Measurements from ENCODE around the gene PLEKHO2. TPM values are rescaled to one million over a fixed set of nuclear protein-coding genes. Genes with fewer than 3 reads are reported as not detected.
A peak's percentile ranks its signal among the peaks of the same experiment; 100 is the strongest.

PLEKHO2 gene
- polyA plus RNA-seq, 1 of the 3 experiments (the other 2 are of a cell fraction): 7.8 TPM

DNA sequence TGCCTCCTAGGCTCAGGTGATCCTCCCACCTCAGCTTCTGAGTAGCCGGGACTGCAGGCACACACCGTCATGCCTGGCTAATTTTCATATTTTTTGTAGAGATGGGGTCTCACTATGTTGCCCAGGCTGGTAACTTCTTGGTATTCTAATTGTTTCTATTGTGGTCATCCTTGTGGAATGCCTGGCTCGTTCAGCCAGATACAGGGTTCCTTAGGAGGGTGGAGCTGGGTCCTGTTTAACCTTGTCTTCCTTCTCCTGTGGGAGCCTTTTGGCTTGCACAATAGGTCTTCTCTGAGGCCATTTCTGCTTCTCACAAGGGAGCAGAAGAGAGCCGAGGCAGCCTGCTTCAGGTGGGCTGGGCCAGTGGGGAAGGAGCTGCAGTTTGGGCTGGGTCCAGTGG is 15.7 kb downstream of the PLEKHO2 start:
- Histone ChIP-seq H3K27me3 (ENCODE audit: insufficient read depth) (no peaks in the 10 kb centered on the region), H3K27ac (ENCODE audit: low read depth in 2 of 2, low read length in 1 of 2) (peak overlapping the region; percentile 74 to 88), H3K36me3 (replicated peaks in 1 of 2; ENCODE audit: control insufficient read depth in 1 of 2, insufficient read depth in 2 of 2, low read length in 1 of 2) (peaks cover 0 to 15% of the 10 kb centered on the region in 2 experiments), H3F3A (replicated peaks; ENCODE audit: insufficient read depth) (no peaks in the 10 kb centered on the region), H4K20me1 (ENCODE audit: insufficient read depth) (no peaks in the 10 kb centered on the region), H3K79me2 (ENCODE audit: insufficient read depth) (peaks cover 21% of the 10 kb centered on the region), H3K9me2 (no peaks in the 10 kb centered on the region), H3K9ac (peak overlapping the region; percentile 35), H3K4me1 (ENCODE audit: control insufficient read depth in 1 of 2, insufficient read depth in 2 of 2, low read depth in 1 of 2, low read length in 1 of 2) (peaks cover 27 to 43% of the 10 kb centered on the region in 2 experiments; a peak in 3 of 4 replicates), H3K4me2 (peak overlapping the region; percentile 54), H2AFZ (ENCODE audit: low read depth) (no peak overlapping the region; the same call in 1 of the 2 replicates), H3K4me3 (ENCODE audit: low read depth in 2 of 2, low read length in 1 of 2) (no peak overlapping the region), H3K9me3 (no peaks in the 10 kb centered on the region)
- DNase-seq: no peak
- CTCF ChIA-PET: interaction anchor here (1.2 to 1.8 kb wide), 2 partner anchors 17 to 31 kb away, joined by 3 to 4 read pairs; no protein-coding TSS in a partner anchor
- TF ChIP-seq, protein P1, sequence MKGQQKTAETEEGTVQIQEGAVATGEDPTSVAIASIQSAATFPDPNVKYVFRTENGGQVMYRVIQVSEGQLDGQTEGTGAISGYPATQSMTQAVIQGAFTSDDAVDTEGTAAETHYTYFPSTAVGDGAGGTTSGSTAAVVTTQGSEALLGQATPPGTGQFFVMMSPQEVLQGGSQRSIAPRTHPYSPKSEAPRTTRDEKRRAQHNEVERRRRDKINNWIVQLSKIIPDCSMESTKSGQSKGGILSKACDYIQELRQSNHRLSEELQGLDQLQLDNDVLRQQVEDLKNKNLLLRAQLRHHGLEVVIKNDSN (IDR thresholded peaks at IDR 0.05; ENCODE audit: borderline replicate concordance, low read depth): no peak
- no peak for TF ChIP-seq SMC3 (IDR thresholded peaks at IDR 0.05; ENCODE audit: low read depth, low read length)
- no peak for TF ChIP-seq RCOR1 (IDR thresholded peaks at IDR 0.05; ENCODE audit: low read length)
- no peak for TF ChIP-seq TEAD4 (IDR thresholded peaks at IDR 0.05; ENCODE audit: borderline replicate concordance, insufficient read depth)
- TF ChIP-seq TCF12 (IDR thresholded peaks at IDR 0.05): no peak
- no peak for TF ChIP-seq USF2 (IDR thresholded peaks at IDR 0.05; ENCODE audit: borderline replicate concordance, low read depth, low read length)
- TF ChIP-seq ZBTB33 (IDR thresholded peaks at IDR 0.05; ENCODE audit: borderline replicate concordance, low read depth): no peak
- TF ChIP-seq, protein P2, sequence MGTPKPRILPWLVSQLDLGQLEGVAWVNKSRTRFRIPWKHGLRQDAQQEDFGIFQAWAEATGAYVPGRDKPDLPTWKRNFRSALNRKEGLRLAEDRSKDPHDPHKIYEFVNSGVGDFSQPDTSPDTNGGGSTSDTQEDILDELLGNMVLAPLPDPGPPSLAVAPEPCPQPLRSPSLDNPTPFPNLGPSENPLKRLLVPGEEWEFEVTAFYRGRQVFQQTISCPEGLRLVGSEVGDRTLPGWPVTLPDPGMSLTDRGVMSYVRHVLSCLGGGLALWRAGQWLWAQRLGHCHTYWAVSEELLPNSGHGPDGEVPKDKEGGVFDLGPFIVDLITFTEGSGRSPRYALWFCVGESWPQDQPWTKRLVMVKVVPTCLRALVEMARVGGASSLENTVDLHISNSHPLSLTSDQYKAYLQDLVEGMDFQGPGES (IDR thresholded peaks at IDR 0.05; ENCODE audit: low read depth, low read length): no peak
- no peak for TF ChIP-seq JUND (IDR thresholded peaks at IDR 0.05)
- no peak for TF ChIP-seq MXI1 (IDR thresholded peaks at IDR 0.05; ENCODE audit: low read depth, low read length)
- POLR2A ChIA-PET: interaction anchor here (1.4 kb wide), 1 partner anchor 16 kb away, joined by 5 read pairs; no protein-coding TSS in a partner anchor
- 69% methylated on average over 3 of the region's 4 CpGs for WGBS (ENCODE audit: low lambda C conversion rate)

DNA sequence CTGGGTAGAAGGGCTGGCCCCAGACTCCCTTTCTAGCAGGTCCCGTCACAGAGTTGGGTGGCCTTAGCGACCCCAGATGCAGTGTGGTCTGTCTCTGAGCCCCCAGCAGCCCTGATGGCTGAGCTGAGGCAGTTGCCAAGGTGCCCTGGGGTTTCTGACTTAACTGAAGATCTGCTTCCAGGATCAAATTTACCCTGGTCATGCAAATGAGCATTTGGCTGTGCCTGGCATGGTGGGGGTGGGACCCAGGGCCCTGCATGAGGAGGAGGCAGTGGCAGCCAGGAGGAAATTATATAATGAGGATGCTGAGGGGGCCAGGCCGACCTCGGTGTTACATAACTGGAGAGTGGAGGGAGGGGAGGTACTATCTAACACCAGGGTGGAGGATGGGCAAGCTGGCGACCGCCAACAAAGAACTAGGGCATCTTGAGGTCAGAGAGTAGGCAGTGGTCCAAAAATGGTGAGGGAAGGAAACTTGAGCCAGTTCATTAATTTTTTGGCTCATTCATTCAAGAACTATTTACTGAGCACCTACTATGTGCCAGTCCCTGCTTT is 16.4 kb downstream of the PLEKHO2 start:
- TF ChIP-seq TEAD4 (IDR thresholded peaks at IDR 0.05; ENCODE audit: borderline replicate concordance, insufficient read depth): no peak
- TF ChIP-seq, protein P3, sequence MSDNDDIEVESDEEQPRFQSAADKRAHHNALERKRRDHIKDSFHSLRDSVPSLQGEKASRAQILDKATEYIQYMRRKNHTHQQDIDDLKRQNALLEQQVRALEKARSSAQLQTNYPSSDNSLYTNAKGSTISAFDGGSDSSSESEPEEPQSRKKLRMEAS (IDR thresholded peaks at IDR 0.05; ENCODE audit: low read depth): no peak
- TF ChIP-seq, protein P2 (IDR thresholded peaks at IDR 0.05; ENCODE audit: low read depth, low read length): no peak
- TF ChIP-seq NRF1 (IDR thresholded peaks at IDR 0.05; ENCODE audit: low read depth, low read length): no peak
- no peak for TF ChIP-seq MXI1 (IDR thresholded peaks at IDR 0.05; ENCODE audit: low read depth, low read length)
- no peak for TF ChIP-seq RAD21 (IDR thresholded peaks at IDR 0.05; ENCODE audit: low read length)
- 0 out of 2 replicates have a peak, but pooled peaks have one; percentile 15 for TF ChIP-seq RCOR1 (IDR thresholded peaks at IDR 0.05; ENCODE audit: low read length)
- TF ChIP-seq FOXJ3 (CRISPR knock-in tag; IDR thresholded peaks at IDR 0.05): no peak
- TF ChIP-seq GATA2 (CRISPR knock-in tag; IDR thresholded peaks at IDR 0.05): no peak
- Histone ChIP-seq H3F3A (replicated peaks; ENCODE audit: insufficient read depth) (no peaks in the 10 kb centered on the region), H2AFZ (ENCODE audit: low read depth) (no peak overlapping the region), H3K4me1 (ENCODE audit: control insufficient read depth in 1 of 2, insufficient read depth in 2 of 2, low read depth in 1 of 2, low read length in 1 of 2) (peaks cover 27 to 43% of the 10 kb centered on the region in 2 experiments; a peak in 3 of 4 replicates), H3K4me2 (peak overlapping the region; percentile 54), H3K79me2 (ENCODE audit: insufficient read depth) (peaks cover 16% of the 10 kb centered on the region; the same call in 1 of the 2 replicates), H3K27ac (ENCODE audit: low read depth in 2 of 2, low read length in 1 of 2) (peak overlapping the region; percentile 74 to 88; a peak in 3 of 4 replicates), H3K36me3 (replicated peaks in 1 of 2; ENCODE audit: control insufficient read depth in 1 of 2, insufficient read depth in 2 of 2, low read length in 1 of 2) (peaks cover 0 to 15% of the 10 kb centered on the region in 2 experiments), H4K20me1 (ENCODE audit: insufficient read depth) (no peaks in the 10 kb centered on the region), H3K27me3 (ENCODE audit: insufficient read depth) (no peaks in the 10 kb centered on the region), H3K9me2 (no peaks in the 10 kb centered on the region), H3K9ac (no peak overlapping the region; the same call in 1 of the 2 replicates), H3K4me3 (ENCODE audit: low read depth in 2 of 2, low read length in 1 of 2) (no peak overlapping the region), H3K9me3 (no peaks in the 10 kb centered on the region)
- DNase-seq: no peak
- ChIA-PET POLR2A (interaction anchor here (0.6 kb wide), 1 partner anchor 186 kb away, joined by 4 read pairs; no protein-coding TSS in a partner anchor), CTCF (interaction anchor here (0.8 to 1.2 kb wide), 2 partner anchors 17 to 49 kb away, joined by 3 to 4 read pairs; no protein-coding TSS in a partner anchor)
- 58% methylated on average over 4 of the region's 6 CpGs for WGBS (ENCODE audit: low lambda C conversion rate)
